ENCODE data around the gene PARD6A. TPM values are rescaled to one million over a fixed set of nuclear protein-coding genes. Genes with fewer than 3 reads are reported as not detected.

PARD6A gene
- total and polyA plus RNA-seq, 2 of the 13 experiments (the other 11 are each of a cell fraction or from before 2014, with no cell fraction given) = 3.5 to 4.3 TPM

DNA sequence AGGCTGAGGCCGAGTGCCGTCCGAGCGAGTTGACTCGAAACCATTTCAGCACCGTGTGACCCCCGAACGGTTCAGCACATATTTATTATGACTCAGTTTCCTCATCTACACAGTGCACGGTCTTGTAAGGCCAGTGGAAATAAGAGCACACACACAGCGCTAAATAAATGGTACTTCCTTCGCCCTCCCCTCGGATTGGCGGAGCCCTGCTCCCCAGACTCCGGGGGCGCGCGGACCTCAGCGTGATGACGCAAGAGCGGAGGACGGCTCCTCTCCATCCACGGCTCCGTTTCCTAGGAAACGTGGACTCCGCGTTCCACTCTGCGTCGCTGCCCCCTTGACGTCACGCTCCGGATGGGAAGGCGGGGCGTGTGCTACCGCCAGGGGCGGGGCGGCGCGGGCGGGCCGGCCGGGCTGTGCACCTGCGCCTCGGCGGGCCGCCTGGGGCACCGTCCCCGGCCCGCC lies at the start of gene PARD6A (continued):
- TF ChIP-seq, protein P1, sequence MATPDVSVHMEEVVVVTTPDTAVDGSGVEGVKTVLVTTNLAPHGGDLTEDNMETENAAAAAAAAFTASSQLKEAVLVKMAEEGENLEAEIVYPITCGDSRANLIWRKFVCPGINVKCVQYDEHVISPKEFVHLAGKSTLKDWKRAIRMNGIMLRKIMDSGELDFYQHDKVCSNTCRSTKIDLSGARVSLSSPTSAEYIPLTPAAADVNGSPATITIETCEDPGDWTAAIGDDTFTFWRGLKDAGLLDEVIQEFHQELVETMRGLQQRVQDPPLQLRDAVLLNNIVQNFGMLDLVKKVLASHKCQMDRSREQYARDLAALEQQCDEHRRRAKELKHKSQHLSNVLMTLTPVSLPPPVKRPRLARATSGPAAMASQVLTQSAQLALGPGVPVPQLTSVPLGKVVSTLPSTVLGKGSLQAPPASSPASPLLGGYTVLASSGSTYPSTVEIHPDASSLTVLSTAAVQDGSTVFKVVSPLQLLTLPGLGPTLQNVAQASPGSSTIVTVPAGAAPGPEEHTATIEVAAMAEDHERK (CRISPR knock-in tag; IDR thresholded peaks at IDR 0.05; ENCODE audit: low read depth) = peak; percentile 84
- TF ChIP-seq FOXK2 (IDR thresholded peaks at IDR 0.05) (no peak), ZBTB21 (CRISPR knock-in tag; IDR thresholded peaks at IDR 0.05) (peak; percentile 95), TOPORS (CRISPR knock-in tag; IDR thresholded peaks at IDR 0.05) (no peak), RBM39 (IDR thresholded peaks at IDR 0.05; ENCODE audit: low read depth, low read length, poor library complexity, severe bottlenecking) (no peak), ZNF562 (CRISPR knock-in tag; IDR thresholded peaks at IDR 0.05; ENCODE audit: borderline replicate concordance) (no peak), ZNF180 (CRISPR knock-in tag; IDR thresholded peaks at IDR 0.05; ENCODE audit: borderline replicate concordance, low read depth) (no peak), TMF1 (CRISPR knock-in tag; IDR thresholded peaks at IDR 0.05; ENCODE audit: low read depth) (0 out of 2 replicates have a peak, but pooled peaks have one; percentile 10), ZNF564 (CRISPR knock-in tag; IDR thresholded peaks at IDR 0.05) (no peak), CHD4 (IDR thresholded peaks at IDR 0.05; ENCODE audit: borderline replicate concordance, low read length) (no peak), SOX5 (CRISPR knock-in tag; IDR thresholded peaks at IDR 0.05; ENCODE audit: borderline replicate concordance) (peak; percentile 33; the same call in 1 of the 2 replicates), JDP2 (CRISPR knock-in tag; IDR thresholded peaks at IDR 0.05; ENCODE audit: borderline replicate concordance) (no peak), FIP1L1 (IDR thresholded peaks at IDR 0.05; ENCODE audit: borderline replicate concordance, insufficient read depth, low read depth, low read length) (no peak), BHLHE40 (IDR thresholded peaks at IDR 0.05; ENCODE audit: low read length) (no peak), ZFYVE20 (CRISPR knock-in tag; IDR thresholded peaks at IDR 0.05; ENCODE audit: borderline replicate concordance, low read depth) (no peak), ZBTB38 (CRISPR knock-in tag; IDR thresholded peaks at IDR 0.05) (peak; percentile 54; the same call in 1 of the 2 replicates), AKAP8 (CRISPR knock-in tag; IDR thresholded peaks at IDR 0.05) (no peak; the same call in 1 of the 2 replicates), NKX3-1 (CRISPR knock-in tag; IDR thresholded peaks at IDR 0.05) (no peak)
- TF ChIP-seq, protein P2, sequence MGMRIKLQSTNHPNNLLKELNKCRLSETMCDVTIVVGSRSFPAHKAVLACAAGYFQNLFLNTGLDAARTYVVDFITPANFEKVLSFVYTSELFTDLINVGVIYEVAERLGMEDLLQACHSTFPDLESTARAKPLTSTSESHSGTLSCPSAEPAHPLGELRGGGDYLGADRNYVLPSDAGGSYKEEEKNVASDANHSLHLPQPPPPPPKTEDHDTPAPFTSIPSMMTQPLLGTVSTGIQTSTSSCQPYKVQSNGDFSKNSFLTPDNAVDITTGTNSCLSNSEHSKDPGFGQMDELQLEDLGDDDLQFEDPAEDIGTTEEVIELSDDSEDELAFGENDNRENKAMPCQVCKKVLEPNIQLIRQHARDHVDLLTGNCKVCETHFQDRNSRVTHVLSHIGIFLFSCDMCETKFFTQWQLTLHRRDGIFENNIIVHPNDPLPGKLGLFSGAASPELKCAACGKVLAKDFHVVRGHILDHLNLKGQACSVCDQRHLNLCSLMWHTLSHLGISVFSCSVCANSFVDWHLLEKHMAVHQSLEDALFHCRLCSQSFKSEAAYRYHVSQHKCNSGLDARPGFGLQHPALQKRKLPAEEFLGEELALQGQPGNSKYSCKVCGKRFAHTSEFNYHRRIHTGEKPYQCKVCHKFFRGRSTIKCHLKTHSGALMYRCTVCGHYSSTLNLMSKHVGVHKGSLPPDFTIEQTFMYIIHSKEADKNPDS (CRISPR knock-in tag; IDR thresholded peaks at IDR 0.05) = no peak
- TF ChIP-seq, protein P3, sequence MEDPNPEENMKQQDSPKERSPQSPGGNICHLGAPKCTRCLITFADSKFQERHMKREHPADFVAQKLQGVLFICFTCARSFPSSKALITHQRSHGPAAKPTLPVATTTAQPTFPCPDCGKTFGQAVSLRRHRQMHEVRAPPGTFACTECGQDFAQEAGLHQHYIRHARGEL (CRISPR knock-in tag; IDR thresholded peaks at IDR 0.05) = no peak
- TF ChIP-seq, protein P4, sequence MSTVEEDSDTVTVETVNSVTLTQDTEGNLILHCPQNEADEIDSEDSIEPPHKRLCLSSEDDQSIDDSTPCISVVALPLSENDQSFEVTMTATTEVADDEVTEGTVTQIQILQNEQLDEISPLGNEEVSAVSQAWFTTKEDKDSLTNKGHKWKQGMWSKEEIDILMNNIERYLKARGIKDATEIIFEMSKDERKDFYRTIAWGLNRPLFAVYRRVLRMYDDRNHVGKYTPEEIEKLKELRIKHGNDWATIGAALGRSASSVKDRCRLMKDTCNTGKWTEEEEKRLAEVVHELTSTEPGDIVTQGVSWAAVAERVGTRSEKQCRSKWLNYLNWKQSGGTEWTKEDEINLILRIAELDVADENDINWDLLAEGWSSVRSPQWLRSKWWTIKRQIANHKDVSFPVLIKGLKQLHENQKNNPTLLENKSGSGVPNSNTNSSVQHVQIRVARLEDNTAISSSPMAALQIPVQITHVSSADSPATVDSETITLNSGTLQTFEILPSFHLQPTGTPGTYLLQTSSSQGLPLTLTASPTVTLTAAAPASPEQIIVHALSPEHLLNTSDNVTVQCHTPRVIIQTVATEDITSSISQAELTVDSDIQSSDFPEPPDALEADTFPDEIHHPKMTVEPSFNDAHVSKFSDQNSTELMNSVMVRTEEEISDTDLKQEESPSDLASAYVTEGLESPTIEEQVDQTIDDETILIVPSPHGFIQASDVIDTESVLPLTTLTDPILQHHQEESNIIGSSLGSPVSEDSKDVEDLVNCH (CRISPR knock-in tag; IDR thresholded peaks at IDR 0.05) = no peak
- TF ChIP-seq, protein P5, sequence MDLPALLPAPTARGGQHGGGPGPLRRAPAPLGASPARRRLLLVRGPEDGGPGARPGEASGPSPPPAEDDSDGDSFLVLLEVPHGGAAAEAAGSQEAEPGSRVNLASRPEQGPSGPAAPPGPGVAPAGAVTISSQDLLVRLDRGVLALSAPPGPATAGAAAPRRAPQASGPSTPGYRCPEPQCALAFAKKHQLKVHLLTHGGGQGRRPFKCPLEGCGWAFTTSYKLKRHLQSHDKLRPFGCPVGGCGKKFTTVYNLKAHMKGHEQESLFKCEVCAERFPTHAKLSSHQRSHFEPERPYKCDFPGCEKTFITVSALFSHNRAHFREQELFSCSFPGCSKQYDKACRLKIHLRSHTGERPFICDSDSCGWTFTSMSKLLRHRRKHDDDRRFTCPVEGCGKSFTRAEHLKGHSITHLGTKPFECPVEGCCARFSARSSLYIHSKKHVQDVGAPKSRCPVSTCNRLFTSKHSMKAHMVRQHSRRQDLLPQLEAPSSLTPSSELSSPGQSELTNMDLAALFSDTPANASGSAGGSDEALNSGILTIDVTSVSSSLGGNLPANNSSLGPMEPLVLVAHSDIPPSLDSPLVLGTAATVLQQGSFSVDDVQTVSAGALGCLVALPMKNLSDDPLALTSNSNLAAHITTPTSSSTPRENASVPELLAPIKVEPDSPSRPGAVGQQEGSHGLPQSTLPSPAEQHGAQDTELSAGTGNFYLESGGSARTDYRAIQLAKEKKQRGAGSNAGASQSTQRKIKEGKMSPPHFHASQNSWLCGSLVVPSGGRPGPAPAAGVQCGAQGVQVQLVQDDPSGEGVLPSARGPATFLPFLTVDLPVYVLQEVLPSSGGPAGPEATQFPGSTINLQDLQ (CRISPR knock-in tag; IDR thresholded peaks at IDR 0.05) = 0 out of 2 replicates have a peak, but pooled peaks have one; percentile 22

Measured in HepG2 (cell line).